B cell (primary cell): ENCODE measurements around the gene GPR18.

Experiments
- CTCF ChIP-seq: fragments of 200-600 bp; IDR thresholded peaks from one replicate; pipeline ENCODE4 v1.8.0; 2022; ENCODE audit warnings: antibody characterized with exemption, mild to moderate bottlenecking
- EZH2 ChIP-seq: IDR thresholded peaks from 2 replicates; pipeline ENCODE4 v1.6.1; 2012; ENCODE audit warnings: borderline replicate concordance, low read depth, mild to moderate bottlenecking, moderate library complexity, low read length; ENCODE audit not compliant: insufficient read depth, poor library complexity, severe bottlenecking

DNA sequence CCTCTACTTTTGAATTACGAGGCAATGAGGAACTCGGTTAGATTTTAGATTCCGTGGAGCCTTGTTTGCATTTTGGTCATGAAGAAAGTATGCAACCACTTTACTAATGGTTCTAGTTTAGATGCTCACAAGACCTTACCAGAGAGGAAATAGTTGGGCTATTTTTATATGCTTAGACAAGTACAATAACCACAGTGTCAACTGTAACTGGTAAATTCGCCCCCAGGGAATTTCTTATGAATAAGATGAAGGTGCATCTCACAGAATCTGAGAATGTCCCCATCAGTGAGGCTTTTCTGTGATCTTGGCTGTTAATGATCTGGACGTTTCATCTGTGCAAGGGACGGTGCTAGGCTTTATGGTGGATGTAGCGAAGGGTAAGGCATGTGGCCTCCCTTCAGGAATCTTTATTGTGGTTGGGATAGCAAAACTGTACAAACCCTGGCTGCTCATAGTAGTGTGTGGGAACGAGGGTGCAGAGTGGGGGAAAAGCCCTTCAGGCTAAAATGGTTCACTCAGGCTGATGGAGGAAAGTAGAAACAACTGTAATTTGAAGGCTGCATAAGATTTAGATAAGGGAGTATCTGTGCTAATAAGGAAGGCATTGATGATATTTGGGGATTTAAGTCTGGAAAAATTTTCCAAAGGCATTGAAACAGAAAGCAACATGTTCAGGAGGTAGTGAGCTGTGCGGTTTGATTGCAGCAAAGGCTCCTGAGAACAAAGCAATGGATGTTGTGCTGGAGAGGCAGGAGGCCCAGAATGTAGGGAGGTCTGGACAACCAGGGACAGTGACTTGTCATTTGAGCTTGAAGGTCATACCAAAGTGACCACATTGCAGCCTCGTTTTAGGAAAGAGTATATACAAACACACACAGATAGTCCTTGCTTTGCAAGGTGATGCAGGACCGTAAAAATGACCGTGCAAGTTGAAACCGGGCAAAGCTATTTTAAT, 29.2 kb downstream of the GPR18 start:
- TF ChIP-seq EZH2 (no peak), CTCF (no peak)
